ENCODE measurements around the gene KCNK3. TPM values are rescaled to one million over a fixed set of nuclear protein-coding genes. Genes with fewer than 3 reads are reported as not detected.
"Not testable (repeated sequence)": the region's sequence is repeated elsewhere in the genome, so short reads cannot be mapped to it uniquely, and the experiment has no call there.

KCNK3 gene
- total RNA-seq, 2 donors from 2014 or later, result 13.1 to 24.4 TPM

DNA sequence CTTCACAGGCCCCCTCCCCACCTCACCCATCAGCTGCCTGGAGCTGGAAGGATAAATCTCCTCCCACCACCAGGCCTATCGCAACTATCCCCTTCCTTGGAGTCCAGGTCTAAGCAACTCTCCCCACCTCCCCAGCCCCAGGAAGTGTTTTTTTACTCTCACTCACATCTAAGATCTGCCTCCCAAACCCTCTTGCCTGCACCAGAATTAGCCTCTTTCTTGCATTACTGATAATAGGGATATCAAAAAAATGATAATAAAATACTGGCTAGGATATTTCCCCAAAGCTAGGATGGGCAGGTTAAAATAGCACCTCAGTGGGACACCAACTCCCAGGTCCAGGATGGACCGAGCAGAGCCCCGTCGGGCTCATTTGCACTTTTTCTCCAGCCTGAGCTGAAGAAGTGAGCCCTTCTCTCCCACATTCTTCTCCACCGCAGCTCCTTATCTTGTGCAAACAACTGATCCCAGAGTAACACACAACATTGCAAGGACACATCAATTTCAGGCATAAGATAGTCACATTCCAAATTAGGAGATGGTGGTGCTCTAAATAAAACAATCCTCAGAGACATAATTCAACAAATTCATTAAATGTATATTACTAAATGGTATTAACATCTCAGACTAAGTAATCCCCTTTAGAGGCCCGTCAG, 33.7 kb upstream of the KCNK3 start:
- peak; percentile 5 for DNase-seq (ENCODE audit: low spot score)
- intact Hi-C loops (cut with DNase I), result no loop called here

DNA sequence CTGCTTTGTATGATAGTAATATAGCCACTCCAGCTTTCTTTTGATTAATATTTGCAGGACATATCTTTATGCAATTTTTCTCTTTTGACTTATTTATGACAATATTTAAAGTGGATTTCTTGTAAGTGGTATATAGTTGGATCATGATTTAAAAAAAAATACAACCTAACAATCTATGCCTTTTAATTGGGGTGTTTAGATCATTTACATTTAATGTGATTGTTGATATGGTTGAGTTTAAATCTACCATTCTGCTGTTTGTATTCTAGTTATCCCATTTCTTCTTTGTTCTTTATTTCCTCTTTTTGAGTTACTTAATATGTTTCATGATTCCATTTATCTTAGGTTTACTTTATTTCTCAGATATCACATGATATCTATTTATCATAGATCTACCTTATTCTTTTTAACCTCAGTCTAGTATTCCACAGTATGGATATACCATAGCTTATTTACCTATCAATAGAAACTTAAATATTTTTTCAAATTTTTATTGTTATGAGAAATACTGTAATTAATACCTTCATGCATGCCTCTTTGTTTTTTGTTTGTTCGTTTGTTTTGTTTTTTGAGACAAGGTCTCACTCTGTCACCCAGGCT, 32.1 kb upstream of the KCNK3 start:
- intact Hi-C loops (cut with DNase I), result no loop called here
- DNase-seq (ENCODE audit: low spot score), result no peak

DNA sequence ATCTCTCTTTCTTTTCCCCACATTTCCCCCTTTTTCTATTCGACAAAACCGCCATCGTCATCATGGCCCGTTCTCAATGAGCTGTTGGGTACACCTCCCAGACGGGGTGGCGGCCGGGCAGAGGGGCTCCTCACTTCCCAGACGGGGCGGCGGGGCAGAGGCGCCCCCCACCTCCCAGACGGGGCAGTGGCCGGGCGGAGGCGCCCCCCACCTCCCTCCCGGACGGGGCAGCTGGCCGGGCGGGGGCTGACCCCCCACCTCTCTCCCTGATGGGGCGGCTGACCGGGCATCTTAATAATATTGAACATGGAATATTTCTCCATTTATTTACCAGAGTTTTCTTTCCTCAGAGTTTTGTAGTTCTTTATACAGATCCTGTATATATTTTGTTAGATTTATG, 27.2 kb upstream of the KCNK3 start:
- peak; percentile 22 for DNase-seq (ENCODE audit: low spot score)
- intact Hi-C loops (cut with DNase I), result not testable (repeated sequence)

DNA sequence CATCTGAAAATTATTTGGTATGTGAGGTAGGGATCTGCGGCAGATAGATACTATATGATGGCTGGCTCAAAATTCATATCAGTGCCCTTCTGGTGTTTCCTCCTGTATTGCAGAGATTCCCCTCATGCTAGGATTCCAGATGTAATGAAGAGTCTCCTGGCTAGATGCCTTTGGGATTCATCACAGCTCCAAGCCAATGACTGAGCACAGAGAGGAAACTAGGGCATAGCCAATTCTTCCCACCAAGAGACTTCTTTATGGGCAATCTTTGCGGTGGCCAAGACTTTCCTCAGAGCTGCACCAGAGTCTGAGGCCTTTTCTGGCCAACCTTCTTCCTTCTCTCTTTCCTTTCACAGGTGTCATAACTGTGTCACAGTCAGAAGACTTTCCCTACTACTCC, 25.9 kb upstream of the KCNK3 start:
- no peak for DNase-seq (ENCODE audit: low spot score)
- intact Hi-C loops (cut with DNase I), result no loop called here

DNA sequence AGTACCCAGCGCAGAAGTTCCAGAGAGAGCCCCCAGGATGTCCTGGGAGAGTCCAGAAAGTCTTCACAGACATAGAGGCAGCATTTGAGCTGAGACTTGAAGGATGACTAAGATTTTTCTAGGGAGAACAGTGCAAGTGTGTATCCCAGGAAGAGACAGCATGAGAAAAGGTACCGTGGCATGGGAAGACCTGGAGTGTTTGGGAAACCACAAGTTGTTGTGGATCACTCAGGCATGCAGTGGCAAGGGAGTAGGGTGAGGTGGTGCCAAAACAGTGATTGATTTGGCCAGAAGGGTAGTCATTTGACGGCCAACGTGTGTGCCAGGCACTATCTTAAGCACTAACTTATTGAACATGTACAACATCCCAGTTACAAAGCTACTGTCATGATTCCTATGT, 24.5 kb upstream of the KCNK3 start:
- peak; percentile 11 for DNase-seq (ENCODE audit: low spot score)
- intact Hi-C loops (cut with DNase I), result no loop called here

DNA sequence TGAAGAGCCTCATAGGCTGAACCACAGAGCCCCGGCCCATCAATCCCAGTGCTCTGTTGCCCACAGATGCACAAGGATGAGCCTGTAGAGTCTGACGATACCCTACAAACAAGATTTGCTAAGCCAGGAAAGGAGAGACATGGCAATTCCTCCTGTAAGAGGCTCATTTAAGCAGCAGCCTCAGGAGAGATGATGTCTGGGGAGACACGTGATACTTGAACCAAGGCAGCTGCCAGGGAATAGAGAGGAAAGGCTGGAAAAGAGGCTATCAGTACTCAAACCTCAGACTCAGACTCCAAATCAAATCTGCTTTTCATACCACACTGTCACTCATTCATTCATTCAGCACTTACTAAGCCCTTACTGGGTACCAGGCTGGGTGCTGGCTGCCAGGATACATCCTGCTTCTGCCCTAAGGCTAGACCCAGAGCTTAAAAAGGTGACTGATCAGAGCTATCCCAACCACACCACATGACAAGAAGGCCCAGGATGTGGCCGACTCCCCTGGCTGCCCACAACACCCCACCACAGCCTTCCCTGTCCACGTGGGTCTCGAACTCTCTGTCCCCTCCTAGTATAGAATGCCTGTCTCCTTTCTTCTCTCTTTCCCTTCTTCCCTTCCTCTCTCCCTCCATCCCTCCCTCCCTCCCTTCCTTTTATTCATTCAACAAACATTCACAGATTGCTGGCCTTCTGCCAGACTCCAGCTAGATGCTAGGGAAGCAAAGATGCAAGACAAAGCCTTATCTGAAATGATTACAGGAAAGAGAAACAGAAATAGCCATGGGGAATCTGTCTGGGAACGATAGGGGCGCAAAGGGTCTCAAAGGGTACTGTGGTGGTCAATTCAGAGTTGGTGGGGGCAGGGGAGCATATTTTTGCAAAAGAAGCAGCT, 23.4 kb upstream of the KCNK3 start:
- DNase-seq (ENCODE audit: low spot score), result peak; percentile 19
- intact Hi-C loops (cut with DNase I), result no loop called here

DNA sequence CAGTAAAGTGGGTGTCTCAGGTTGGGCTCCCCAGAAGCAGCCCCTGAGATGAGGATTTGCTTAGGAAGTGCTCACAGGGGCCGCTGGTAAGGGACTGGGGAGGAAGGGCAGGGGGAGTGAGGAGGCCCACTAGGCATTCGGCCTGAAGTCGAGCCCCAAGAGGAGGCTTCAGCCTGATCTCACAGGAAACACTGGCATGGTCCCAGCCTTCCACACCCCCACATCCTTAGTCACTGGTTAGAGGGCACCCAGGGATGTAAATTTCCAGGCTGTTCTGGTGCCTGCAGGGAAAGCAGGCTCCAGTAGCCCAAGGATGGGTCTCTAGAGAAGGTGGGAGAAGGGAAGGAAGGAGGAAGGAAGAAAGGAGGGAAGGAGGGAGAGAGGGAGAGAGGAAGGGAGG, 22.4 kb upstream of the KCNK3 start:
- intact Hi-C loops (cut with DNase I), result no loop called here
- DNase-seq (ENCODE audit: low spot score), result peak; percentile 47

DNA sequence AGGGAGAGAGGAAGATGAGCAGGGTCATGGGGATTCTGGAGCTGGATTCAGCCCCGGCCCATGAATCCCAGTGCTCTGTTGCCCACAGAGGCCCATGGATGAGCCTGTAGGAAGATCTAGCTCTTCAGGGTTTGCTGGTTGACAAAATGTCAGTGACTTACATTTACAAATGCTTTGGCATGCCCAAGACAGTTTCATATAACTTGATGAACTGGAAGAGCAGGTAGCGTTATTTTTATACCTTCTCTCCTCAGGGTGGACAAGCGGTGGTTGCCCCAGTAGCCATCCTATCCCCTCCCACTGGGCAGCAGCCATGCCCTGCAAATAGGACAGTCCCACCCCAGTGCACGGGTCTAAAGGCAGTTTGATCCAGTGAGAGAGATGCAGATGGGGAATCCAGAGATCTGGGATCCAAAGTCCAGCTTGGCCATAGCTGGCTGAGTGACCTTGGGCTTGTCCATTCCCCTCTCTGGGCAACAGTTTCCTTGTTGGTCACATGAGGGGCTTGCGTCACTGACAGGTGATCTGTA, 21.5 kb upstream of the KCNK3 start:
- intact Hi-C loops (cut with DNase I), result no loop called here
- peak; percentile 61 for DNase-seq (ENCODE audit: low spot score)

DNA sequence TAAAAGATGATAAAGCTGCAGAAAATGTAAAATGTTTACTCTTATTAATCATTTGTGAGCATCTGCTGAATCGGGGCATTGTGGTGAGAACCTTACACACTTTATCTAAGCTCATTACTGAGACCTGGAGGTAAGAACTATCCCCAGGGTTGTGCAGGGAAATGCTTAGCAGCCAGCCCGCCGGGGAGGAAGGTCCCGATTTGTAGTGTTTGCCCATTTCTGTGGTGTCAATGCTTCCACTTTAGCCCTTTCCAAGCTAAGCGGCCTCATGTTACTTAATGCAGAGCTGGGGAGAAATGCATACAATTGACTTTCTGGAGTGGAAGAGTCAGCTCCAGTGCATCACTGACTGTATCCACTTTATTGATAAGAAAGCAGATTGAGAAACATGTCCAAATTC, 20.8 kb upstream of the KCNK3 start:
- intact Hi-C loops (cut with DNase I), result no loop called here
- peak; percentile 62 for DNase-seq (ENCODE audit: low spot score)

DNA sequence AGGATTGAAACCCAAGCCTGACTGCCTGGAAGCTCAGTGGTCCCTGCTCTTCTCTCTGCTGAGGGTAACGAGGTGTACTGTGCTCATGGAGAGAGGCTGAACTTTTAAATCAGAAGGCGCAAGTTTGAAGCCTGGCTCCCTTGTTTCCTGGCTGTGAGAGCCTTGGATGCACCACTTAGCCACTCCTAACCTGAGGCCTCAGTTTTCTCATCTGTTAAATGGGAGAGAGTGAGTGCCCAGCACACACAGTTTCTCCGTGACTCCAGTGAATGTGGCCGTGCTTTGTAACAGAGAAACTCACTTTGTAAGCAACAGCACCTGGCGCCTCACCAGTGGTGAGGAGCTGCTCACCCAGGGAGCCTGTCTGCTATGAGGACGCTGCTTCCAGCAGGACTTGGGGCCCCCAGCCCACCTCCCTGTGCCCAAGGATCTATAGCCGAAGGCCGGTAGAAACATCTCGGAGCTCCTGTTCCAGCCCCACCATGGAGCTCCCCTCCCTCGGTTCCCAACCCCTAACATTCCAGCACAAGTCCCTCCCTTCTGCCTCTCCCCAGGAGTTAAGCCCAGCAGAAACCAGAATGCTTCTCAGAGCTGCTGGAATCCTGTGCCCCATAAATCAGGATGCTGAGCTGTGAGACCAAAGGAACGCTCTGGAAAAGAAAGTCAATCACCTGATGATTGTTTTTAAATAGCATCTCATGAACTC, 20.3 kb upstream of the KCNK3 start:
- intact Hi-C loops (cut with DNase I), result no loop called here
- DNase-seq (ENCODE audit: low spot score), result peak; percentile 50

DNA sequence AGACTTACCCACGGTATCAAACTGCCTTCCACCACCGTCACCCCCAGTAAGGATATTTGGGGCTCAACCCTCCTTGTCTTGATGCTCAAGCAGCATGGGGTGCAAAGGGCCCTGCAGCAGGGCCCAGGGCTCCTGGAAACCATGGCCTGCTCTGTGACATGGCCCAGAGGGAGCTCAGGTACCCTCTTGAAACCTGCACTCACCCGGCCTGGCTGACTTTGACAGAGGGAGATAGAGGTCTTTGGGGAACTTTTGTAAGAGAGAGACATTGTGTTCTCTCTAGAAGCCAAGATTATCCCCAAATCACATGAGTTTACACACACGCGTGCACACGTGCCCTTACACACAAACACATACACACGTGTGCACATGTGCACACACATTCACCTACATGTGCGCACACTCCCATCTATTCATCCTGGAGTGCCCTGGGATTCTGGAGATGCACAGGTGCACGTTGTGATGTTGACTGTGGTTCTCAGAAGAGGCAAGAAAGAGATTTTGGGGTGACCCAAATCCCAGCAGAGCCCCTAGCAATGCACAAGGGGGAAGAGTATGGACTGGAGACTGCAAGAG, 19.6 kb upstream of the KCNK3 start:
- intact Hi-C loops (cut with DNase I), result no loop called here
- peak; percentile 36 for DNase-seq (ENCODE audit: low spot score)

DNA sequence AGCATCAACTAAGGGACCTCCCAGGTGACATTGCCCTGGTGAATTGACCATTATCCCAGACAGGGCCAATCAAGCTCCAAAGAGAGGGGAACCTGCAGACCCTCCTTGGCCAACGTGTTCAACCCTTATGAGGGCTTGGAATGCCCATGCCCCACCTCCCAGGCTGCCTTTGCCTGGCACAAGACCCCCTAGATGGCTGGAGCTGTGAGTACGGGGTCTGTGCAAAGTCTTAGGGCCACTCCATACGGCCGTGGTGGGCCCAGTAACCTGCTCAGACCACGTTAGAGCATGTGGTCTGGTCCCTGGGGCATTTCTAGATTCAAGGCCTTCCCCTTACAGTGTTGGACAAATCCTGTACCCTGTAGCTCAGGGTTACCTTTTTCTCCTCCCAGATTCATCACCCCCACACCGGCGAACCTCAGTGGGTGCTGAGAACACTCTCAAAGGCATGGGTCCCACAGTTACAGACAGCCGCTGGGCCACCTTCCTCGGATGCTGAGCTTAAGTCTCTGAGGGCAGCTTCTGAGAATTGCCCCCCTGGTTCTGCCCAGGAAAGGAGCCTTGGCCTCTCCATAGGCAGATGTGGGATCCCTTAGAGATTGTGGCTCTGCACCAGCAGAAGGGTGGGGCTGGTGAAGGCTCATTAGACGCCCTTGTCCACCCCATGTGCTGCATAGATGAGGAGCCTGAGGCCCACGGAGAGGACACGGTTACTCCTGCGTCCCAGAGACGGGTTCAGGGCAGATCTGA, 18.3 kb upstream of the KCNK3 start:
- intact Hi-C loops (cut with DNase I), result no loop called here
- peak; percentile 54 for DNase-seq (ENCODE audit: low spot score)

DNA sequence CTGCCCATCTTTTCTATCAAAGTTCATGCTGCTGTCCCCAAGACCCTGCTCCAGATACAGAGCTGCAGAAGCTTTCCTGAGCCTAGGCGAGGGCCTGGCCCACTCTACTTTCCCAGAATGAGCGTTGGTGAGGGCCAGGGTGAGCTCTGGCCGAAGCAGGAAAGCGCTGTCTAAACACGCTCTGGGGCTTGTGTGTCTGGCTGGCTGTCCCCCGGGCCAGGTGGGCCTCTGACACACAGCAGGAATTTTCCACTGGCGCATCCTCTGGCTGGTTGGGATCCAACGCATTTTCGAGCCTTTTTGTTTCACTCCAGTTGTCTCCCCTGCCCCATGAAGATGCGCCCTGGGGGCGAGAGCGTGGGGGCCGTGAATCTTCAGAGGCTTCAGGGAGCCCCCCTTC, 17.8 kb upstream of the KCNK3 start:
- peak; percentile 75 for DNase-seq (ENCODE audit: low spot score)
- intact Hi-C loops (cut with DNase I), result loop anchor here in 1 of 2 donors (5.0 kb wide), 1 partner anchor 58 kb away; no protein-coding TSS in a partner anchor

DNA sequence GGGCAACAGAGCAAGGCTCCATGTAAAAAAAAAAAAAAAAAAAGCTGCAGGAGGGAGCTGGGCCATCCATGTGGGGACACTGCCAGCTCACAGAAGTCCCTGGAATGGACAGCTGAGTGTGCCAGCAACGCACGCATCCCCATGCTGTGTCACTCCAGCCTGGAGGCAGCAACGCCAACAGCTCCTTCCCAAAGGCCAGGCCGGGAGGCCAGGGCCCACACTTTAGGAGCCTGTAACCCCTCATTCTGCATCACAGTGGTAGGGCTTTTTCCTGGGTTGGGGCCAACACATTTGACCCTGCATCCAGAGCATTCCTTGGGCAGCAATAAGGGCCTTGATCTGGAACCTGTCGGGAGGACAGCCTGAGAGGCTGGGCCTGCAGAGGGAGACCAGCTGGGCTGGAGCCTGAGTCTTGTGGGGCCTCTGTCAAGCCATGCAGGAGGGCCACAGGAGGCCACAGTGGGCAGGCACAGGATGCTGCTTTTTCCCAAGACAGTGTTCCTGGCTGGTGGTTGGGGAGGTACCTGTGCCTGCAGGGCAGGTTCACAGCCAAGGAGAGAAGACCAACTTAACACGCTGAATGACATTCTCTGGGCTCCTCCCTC, 16.8 kb upstream of the KCNK3 start:
- intact Hi-C loops (cut with DNase I), result loop anchor here in 1 of 2 donors (5.0 kb wide), 1 partner anchor 57 kb away; no protein-coding TSS in a partner anchor
- DNase-seq (ENCODE audit: low spot score), result peak; percentile 58

DNA sequence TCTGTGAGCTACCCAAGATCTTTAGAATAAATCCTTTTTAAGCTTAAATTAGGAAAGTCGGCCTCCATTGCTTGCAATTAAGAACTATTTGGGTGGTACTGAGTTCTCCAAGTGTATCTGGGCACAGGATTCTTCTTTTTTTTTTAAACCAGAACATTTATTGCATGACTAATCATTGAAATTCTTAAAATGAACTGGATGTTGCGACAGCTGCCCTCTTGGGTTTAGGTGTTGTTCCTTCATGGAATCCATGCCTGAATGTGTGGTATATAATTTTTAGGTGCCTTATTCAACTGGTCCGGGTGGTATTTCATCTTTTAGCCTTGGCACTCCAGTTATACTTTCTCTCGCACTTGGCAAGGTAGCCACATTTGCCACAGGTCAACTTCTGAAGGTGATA, 14.5 kb upstream of the KCNK3 start:
- DNase-seq (ENCODE audit: low spot score), result no peak
- intact Hi-C loops (cut with DNase I), result loop anchor here in 1 of 2 donors (5.0 kb wide), 1 partner anchor 54 kb away; no protein-coding TSS in a partner anchor

DNA sequence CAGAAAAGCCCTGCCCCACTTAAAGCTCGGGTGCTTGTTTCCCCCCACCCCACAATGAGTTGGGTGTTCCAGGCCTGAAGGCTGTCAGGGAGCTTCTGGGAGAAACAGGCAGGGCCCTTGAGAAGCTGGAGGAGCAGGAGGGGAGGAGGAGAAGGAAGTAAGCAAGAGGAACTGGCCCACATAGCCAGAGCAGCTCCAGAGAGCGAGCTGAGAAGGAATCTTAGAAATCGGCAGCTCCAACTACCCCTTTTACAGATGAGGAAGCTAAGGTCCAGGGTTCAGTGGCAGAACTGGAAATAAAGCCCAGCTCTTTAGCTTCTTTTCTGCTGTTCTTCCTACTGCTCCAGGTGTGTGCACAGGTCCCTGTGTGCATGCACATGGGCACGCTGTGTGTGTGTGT, 12.7 kb upstream of the KCNK3 start:
- DNase-seq (ENCODE audit: low spot score), result peak; percentile 20
- intact Hi-C loops (cut with DNase I), result loop anchor here in 1 of 2 donors (5.0 kb wide), 1 partner anchor 52 kb away; no protein-coding TSS in a partner anchor

DNA sequence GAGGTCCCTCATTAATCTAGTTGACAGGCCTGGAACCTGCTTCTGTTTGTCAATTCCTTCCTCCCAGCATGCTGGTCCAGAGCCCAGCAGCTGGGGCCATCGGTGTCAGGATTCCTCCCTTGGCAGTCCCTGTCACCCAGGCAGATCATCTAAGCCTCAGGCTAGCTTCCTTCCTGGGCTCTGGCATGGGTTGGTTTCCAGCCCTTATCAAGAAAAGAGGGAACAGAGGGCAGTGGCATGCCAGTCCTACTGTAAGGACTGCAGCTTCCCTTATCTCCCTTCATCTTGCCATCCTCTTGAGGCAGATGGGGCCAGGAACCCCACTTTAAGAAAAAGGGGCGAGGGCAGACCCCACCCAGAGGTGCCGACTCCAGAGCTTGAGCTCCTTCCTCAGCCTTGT, 10.9 kb upstream of the KCNK3 start:
- peak; percentile 51 for DNase-seq (ENCODE audit: low spot score)
- intact Hi-C loops (cut with DNase I), result no loop called here

DNA sequence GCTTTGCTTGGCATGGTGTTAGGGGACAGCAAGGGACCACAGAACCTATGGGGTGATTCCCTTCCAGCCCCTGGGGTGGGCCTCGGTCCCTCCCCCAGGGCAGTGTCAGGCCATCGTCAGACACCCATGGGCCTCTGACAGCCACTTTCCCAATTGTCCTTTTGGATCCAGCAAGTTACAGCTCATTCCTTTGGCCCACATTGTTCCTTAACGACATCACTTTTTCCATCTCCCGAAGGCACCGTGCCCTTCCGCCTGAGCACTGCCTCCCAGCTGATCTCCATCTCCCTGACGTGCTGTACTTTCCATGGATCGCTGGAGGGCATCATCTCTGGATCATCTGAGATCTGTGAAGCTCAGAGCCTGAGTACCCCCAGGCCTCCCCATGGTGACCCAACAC, 10.4 kb upstream of the KCNK3 start:
- peak; percentile 54 for DNase-seq (ENCODE audit: low spot score)
- intact Hi-C loops (cut with DNase I), result no loop called here

All from posterior vena cava (tissue), 2 donors.